ENCODE measurements around the gene ADCY10.

ADCY10 gene

GRCh38 chr1:167776151-167776550, 137.8 kb downstream of the ADCY10 start:
- no peak for DNase-seq (ENCODE audit: low read depth in 1 of 2, low spot score in 1 of 2)
- H3K4me3 ChIP-seq (replicated peaks; ENCODE audit: insufficient read depth, low read length) = no peak overlapping the region
- H3K27ac ChIP-seq (replicated peaks) = no peak overlapping the region
- TF ChIP-seq SPI1 (IDR thresholded peaks at IDR 0.05; ENCODE audit: borderline replicate concordance, low read depth) (no peak), REST (IDR thresholded peaks at IDR 0.05; ENCODE audit: insufficient replicate concordance, low read depth) (no peak), GABPA (IDR thresholded peaks at IDR 0.05; ENCODE audit: low read depth) (no peak), POLR2AphosphoS5 (IDR thresholded peaks at IDR 0.05; ENCODE audit: low read depth) (no peak), CTCF (IDR thresholded peaks at IDR 0.05; ENCODE audit: insufficient read depth, low read length) (no peak)
- H3K27me3 ChIP-seq (ENCODE audit: insufficient read depth, poor library complexity, severe bottlenecking) = no peaks in the 10 kb centered on the region

- TF ChIP-seq POLR2AphosphoS5 (IDR thresholded peaks at IDR 0.05; ENCODE audit: low read depth) (no peak), CTCF (IDR thresholded peaks at IDR 0.05; ENCODE audit: insufficient read depth, low read length) (no peak), REST (IDR thresholded peaks at IDR 0.05; ENCODE audit: insufficient replicate concordance, low read depth) (no peak), SPI1 (IDR thresholded peaks at IDR 0.05; ENCODE audit: borderline replicate concordance, low read depth) (no peak), GABPA (IDR thresholded peaks at IDR 0.05; ENCODE audit: low read depth) (no peak)
- H3K4me3 ChIP-seq (replicated peaks; ENCODE audit: insufficient read depth, low read length) = no peak overlapping the region
- no peak overlapping the region for H3K27ac ChIP-seq (replicated peaks)
- H3K27me3 ChIP-seq (ENCODE audit: insufficient read depth, poor library complexity, severe bottlenecking) = no peaks in the 10 kb centered on the region
- no peak for DNase-seq (ENCODE audit: low read depth in 1 of 2, low spot score in 1 of 2)
These were observed 138.8 kb downstream of the ADCY10 start for GRCh38 chr1:167775178-167775577.

GRCh38 chr1:167774710-167775109, 139.2 kb downstream of the ADCY10 start:
- no peak overlapping the region for H3K27ac ChIP-seq (replicated peaks)
- no peak for TF ChIP-seq SPI1 (IDR thresholded peaks at IDR 0.05; ENCODE audit: borderline replicate concordance, low read depth)
- no peak for TF ChIP-seq POLR2AphosphoS5 (IDR thresholded peaks at IDR 0.05; ENCODE audit: low read depth)
- no peak for TF ChIP-seq REST (IDR thresholded peaks at IDR 0.05; ENCODE audit: insufficient replicate concordance, low read depth)
- no peak for TF ChIP-seq CTCF (IDR thresholded peaks at IDR 0.05; ENCODE audit: insufficient read depth, low read length)
- no peak for TF ChIP-seq GABPA (IDR thresholded peaks at IDR 0.05; ENCODE audit: low read depth)

More at GRCh38 chr1:167774710-167775109, 139.2 kb downstream of the ADCY10 start:
- H3K4me3 ChIP-seq (replicated peaks; ENCODE audit: insufficient read depth, low read length) = no peak overlapping the region
- no peak for DNase-seq (ENCODE audit: low read depth in 1 of 2, low spot score in 1 of 2)
- H3K27me3 ChIP-seq (ENCODE audit: insufficient read depth, poor library complexity, severe bottlenecking) = no peaks in the 10 kb centered on the region

Measured in HL-60 (cell line).